HepG2 (cell line): ENCODE data around the gene KIZ. TPM values are rescaled to one million over a fixed set of nuclear protein-coding genes. Genes with fewer than 3 reads are reported as not detected.
A peak's percentile ranks its signal among the peaks of the same experiment; 100 is the strongest.

ENCODE experiments used
- CBFB ChIP-seq: sonication (generic); formaldehyde crosslinking; IDR thresholded peaks from 2 replicates; pipeline ENCODE4 v1.4.0; 2020; ENCODE audit warnings: missing genetic modification reagents
- FOXA1 ChIP-seq, 2 experiments: fragments of 450-650 bp in 1 of 2; sonication (generic) in 1 of 2; formaldehyde crosslinking in 1 of 2; IDR thresholded peaks; 2 replicates each; pipeline versions ENCODE4 v1.4.0 to v1.6.1; 2016 to 2020; ENCODE audit warnings: missing genetic modification reagents in 1 of 2
- GABPA ChIP-seq, 2 experiments: IDR thresholded peaks; 2 replicates each; pipeline ENCODE4 v1.6.1; 2011 to 2016; ENCODE audit warnings: low read depth in 2 of 2, low read length in 1 of 2, missing biosample characterization in 1 of 2, missing genetic modification characterization in 1 of 2
- GABPB1 ChIP-seq: IDR thresholded peaks from 2 replicates; pipeline ENCODE4 v1.6.1; 2016; ENCODE audit warnings: mild to moderate bottlenecking, missing genetic modification reagents, moderate library complexity, missing compliant biosample characterization
- HOXA5 ChIP-seq: sonication (generic); formaldehyde crosslinking; IDR thresholded peaks from 2 replicates; pipeline ENCODE4 v1.4.0; 2020; ENCODE audit warnings: missing genetic modification reagents
- HOXD1 ChIP-seq: sonication (generic); formaldehyde crosslinking; IDR thresholded peaks from 2 replicates; pipeline ENCODE4 v1.5.0; 2020; ENCODE audit warnings: missing genetic modification reagents
- MTA3 ChIP-seq: sonication (generic); formaldehyde crosslinking; IDR thresholded peaks from 2 replicates; pipeline ENCODE4 v1.4.0; 2020; ENCODE audit warnings: missing genetic modification reagents
- MXD4 ChIP-seq: IDR thresholded peaks from 2 replicates; pipeline ENCODE4 v1.6.1; 2016; ENCODE audit warnings: mild to moderate bottlenecking, missing biosample characterization, missing genetic modification reagents
- NFE2L1 ChIP-seq: sonication (generic); formaldehyde crosslinking; IDR thresholded peaks from 2 replicates; pipeline ENCODE4 v1.4.0; 2020; ENCODE audit warnings: missing genetic modification reagents, mild to moderate bottlenecking, borderline replicate concordance
- RXRA ChIP-seq: sonication (generic); formaldehyde crosslinking; IDR thresholded peaks from 2 replicates; pipeline ENCODE4 v1.5.1; 2020; ENCODE audit warnings: missing genetic modification reagents
- TEAD3 ChIP-seq: optimal IDR thresholded peaks from 2 replicates; pipeline ENCODE3; 2016; ENCODE audit warnings: borderline replicate concordance
- ZBTB21 ChIP-seq: sonication (generic); formaldehyde crosslinking; IDR thresholded peaks from 2 replicates; pipeline ENCODE4 v1.4.0; 2020; ENCODE audit warnings: missing genetic modification reagents
- ZNF251 ChIP-seq: sonication (generic); formaldehyde crosslinking; IDR thresholded peaks from 2 replicates; pipeline ENCODE4 v1.9.0; 2021; ENCODE audit warnings: mild to moderate bottlenecking, missing genetic modification reagents
- ZNF543 ChIP-seq: sonication (generic); formaldehyde crosslinking; IDR thresholded peaks from 2 replicates; pipeline ENCODE4 v1.4.0; 2020; ENCODE audit warnings: mild to moderate bottlenecking, missing genetic modification reagents
- ZNF816 ChIP-seq: sonication (generic); formaldehyde crosslinking; IDR thresholded peaks from 2 replicates; pipeline ENCODE4 v1.8.0; 2022; ENCODE audit warnings: missing genetic modification reagents, mild to moderate bottlenecking, borderline replicate concordance
- ZNF891 ChIP-seq: sonication (generic); formaldehyde crosslinking; IDR thresholded peaks from 2 replicates; pipeline ENCODE4 v1.5.0; 2020; ENCODE audit warnings: mild to moderate bottlenecking, missing genetic modification reagents
- polyA plus RNA-seq, 8 experiments: library from polyadenylated mRNA; depleted of rRNA in 3 of 8; stranded (reverse) in 7 of 8; unstranded in 1 of 8; fragments of >200 nt; fragmentation: Illumina TruSeq in 4 of 8; extraction: Trizol in 4 of 8; gene quantifications; 2 replicates each; pipeline versions ENCODE4 v1.2.1 to v1.2.3, GENCODE V29; 2011 to 2016; ENCODE audit warnings: low read depth in 4 of 8, missing spikeins in 1 of 8, mixed read lengths in 1 of 8; ENCODE audit not compliant: insufficient read depth in 1 of 8
- total RNA-seq, 5 experiments: library from RNA; depleted of rRNA; stranded (reverse); fragments of >200 nt; fragmentation: Illumina TruSeq; extraction: Trizol; gene quantifications; 2 replicates each; pipeline ENCODE4 v1.2.3, GENCODE V29; 2016; ENCODE audit warnings: low read depth in 1 of 5
- TF ChIP-seq, protein P1 (sequence below): sonication (generic); formaldehyde crosslinking; IDR thresholded peaks from 2 replicates; pipeline ENCODE4 v1.4.0; 2020; ENCODE audit warnings: missing genetic modification reagents
- TF ChIP-seq, protein P2 (sequence below): sonication (generic); formaldehyde crosslinking; IDR thresholded peaks from 2 replicates; pipeline ENCODE4 v1.4.0; 2020; ENCODE audit warnings: low read depth, mild to moderate bottlenecking, missing genetic modification reagents
- TF ChIP-seq, protein P3 (sequence below): sonication (generic); formaldehyde crosslinking; IDR thresholded peaks from 2 replicates; pipeline ENCODE4 v1.4.0; 2020; ENCODE audit warnings: low read depth, mild to moderate bottlenecking, missing genetic modification reagents
- TF ChIP-seq, protein P4 (sequence below): sonication (generic); formaldehyde crosslinking; IDR thresholded peaks from 2 replicates; pipeline ENCODE4 v1.5.0; 2020; ENCODE audit warnings: mild to moderate bottlenecking, missing genetic modification reagents, borderline replicate concordance

The KIZ gene
- total and polyA plus RNA-seq, 2 of the 13 experiments (the other 11 are each of a cell fraction or from before 2014, with no cell fraction given), result 46.3 to 114 TPM

DNA sequence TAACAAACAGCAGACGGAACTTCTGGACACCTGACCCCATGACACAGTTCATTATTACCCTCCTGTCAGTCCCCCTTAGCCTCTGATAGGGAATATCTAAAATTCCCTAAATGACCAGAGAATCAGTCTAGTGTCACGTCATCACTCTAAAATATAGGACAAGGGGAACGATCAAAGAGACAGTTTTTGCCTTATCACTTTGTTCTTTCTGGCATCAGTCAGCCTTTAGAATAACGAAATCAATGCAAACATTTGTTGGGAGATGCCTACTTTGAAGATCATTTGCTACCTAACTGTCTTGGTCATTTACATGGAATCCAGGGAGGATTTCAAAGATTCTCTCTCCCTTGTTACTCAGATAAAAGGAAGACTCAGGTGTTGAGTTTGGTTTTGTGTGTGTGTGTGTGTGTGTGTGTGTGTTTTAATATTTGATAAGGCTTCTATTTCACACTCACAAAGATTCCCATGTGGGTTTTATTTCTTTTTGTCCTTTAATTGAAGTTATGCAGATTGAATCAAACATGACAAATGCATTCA, 48.0 kb upstream of the KIZ start (continued):
- TF ChIP-seq, protein P1, sequence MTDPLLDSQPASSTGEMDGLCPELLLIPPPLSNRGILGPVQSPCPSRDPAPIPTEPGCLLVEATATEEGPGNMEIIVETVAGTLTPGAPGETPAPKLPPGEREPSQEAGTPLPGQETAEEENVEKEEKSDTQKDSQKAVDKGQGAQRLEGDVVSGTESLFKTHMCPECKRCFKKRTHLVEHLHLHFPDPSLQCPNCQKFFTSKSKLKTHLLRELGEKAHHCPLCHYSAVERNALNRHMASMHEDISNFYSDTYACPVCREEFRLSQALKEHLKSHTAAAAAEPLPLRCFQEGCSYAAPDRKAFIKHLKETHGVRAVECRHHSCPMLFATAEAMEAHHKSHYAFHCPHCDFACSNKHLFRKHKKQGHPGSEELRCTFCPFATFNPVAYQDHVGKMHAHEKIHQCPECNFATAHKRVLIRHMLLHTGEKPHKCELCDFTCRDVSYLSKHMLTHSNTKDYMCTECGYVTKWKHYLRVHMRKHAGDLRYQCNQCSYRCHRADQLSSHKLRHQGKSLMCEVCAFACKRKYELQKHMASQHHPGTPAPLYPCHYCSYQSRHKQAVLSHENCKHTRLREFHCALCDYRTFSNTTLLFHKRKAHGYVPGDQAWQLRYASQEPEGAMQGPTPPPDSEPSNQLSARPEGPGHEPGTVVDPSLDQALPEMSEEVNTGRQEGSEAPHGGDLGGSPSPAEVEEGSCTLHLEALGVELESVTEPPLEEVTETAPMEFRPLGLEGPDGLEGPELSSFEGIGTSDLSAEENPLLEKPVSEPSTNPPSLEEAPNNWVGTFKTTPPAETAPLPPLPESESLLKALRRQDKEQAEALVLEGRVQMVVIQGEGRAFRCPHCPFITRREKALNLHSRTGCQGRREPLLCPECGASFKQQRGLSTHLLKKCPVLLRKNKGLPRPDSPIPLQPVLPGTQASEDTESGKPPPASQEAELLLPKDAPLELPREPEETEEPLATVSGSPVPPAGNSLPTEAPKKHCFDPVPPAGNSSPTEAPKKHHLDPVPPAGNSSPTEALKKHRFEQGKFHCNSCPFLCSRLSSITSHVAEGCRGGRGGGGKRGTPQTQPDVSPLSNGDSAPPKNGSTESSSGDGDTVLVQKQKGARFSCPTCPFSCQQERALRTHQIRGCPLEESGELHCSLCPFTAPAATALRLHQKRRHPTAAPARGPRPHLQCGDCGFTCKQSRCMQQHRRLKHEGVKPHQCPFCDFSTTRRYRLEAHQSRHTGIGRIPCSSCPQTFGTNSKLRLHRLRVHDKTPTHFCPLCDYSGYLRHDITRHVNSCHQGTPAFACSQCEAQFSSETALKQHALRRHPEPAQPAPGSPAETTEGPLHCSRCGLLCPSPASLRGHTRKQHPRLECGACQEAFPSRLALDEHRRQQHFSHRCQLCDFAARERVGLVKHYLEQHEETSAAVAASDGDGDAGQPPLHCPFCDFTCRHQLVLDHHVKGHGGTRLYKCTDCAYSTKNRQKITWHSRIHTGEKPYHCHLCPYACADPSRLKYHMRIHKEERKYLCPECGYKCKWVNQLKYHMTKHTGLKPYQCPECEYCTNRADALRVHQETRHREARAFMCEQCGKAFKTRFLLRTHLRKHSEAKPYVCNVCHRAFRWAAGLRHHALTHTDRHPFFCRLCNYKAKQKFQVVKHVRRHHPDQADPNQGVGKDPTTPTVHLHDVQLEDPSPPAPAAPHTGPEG (CRISPR knock-in tag), result no peak
- TF ChIP-seq ZNF816 (CRISPR knock-in tag) (no peak), GABPA (IDR thresholded peaks at IDR 0.05; ENCODE audit: low read depth, low read length) (no peak), GABPA (CRISPR knock-in tag; IDR thresholded peaks at IDR 0.05; ENCODE audit: low read depth) (no peak; the same call in 1 of the 2 replicates), TEAD3 (CRISPR knock-in tag) (peak; percentile 69), MTA3 (CRISPR knock-in tag) (no peak), NFE2L1 (CRISPR knock-in tag) (no peak), CBFB (CRISPR knock-in tag) (no peak), ZNF543 (CRISPR knock-in tag) (no peak), RXRA (CRISPR knock-in tag) (peak; percentile 80; the same call in 1 of the 2 replicates), MXD4 (CRISPR knock-in tag) (no peak), GABPB1 (CRISPR knock-in tag) (no peak), HOXA5 (CRISPR knock-in tag) (no peak), FOXA1 (IDR thresholded peaks at IDR 0.05) (no peak), FOXA1 (CRISPR knock-in tag; IDR thresholded peaks at IDR 0.05) (peak; percentile 58; the same call in 1 of the 2 replicates), ZNF251 (CRISPR knock-in tag) (no peak), HOXD1 (CRISPR knock-in tag) (no peak; the same call in 1 of the 2 replicates), ZNF891 (CRISPR knock-in tag) (no peak), ZBTB21 (CRISPR knock-in tag) (peak; percentile 88)
- TF ChIP-seq, protein P2, sequence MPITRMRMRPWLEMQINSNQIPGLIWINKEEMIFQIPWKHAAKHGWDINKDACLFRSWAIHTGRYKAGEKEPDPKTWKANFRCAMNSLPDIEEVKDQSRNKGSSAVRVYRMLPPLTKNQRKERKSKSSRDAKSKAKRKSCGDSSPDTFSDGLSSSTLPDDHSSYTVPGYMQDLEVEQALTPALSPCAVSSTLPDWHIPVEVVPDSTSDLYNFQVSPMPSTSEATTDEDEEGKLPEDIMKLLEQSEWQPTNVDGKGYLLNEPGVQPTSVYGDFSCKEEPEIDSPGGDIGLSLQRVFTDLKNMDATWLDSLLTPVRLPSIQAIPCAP (CRISPR knock-in tag), result no peak
- TF ChIP-seq, protein P3, sequence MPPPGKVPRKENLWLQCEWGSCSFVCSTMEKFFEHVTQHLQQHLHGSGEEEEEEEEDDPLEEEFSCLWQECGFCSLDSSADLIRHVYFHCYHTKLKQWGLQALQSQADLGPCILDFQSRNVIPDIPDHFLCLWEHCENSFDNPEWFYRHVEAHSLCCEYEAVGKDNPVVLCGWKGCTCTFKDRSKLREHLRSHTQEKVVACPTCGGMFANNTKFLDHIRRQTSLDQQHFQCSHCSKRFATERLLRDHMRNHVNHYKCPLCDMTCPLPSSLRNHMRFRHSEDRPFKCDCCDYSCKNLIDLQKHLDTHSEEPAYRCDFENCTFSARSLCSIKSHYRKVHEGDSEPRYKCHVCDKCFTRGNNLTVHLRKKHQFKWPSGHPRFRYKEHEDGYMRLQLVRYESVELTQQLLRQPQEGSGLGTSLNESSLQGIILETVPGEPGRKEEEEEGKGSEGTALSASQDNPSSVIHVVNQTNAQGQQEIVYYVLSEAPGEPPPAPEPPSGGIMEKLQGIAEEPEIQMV (CRISPR knock-in tag), result no peak
- TF ChIP-seq, protein P4, sequence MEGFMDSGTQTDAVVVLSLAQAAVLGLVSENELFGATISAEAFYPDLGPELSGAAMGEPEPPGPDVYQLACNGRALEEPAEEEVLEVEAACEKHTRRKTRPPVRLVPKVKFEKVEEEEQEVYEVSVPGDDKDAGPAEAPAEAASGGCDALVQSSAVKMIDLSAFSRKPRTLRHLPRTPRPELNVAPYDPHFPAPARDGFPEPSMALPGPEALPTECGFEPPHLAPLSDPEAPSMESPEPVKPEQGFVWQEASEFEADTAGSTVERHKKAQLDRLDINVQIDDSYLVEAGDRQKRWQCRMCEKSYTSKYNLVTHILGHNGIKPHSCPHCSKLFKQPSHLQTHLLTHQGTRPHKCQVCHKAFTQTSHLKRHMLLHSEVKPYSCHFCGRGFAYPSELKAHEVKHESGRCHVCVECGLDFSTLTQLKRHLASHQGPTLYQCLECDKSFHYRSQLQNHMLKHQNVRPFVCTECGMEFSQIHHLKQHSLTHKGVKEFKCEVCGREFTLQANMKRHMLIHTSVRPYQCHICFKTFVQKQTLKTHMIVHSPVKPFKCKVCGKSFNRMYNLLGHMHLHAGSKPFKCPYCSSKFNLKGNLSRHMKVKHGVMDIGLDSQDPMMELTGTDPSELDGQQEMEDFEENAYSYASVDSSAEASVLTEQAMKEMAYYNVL (CRISPR knock-in tag), result peak; percentile 86
